OCI-LY1 (cell line): Measurements from ENCODE around the gene MPZL3.

Experiments used
- H2AFZ ChIP-seq: fragments of 200-600 bp; sonication (generic), shearing (Covaris generic); 2 replicates; pipeline ENCODE4 v1.6.0; 2014; ENCODE audit warnings: antibody characterized with exemption, mild to moderate bottlenecking, low read length
- H3F3A ChIP-seq: fragments of 200-600 bp; sonication (generic), shearing (Covaris generic); 2 replicates; pipeline ENCODE4 v1.6.0; 2014; ENCODE audit warnings: mild to moderate bottlenecking, antibody characterized with exemption, low read length, moderate library complexity; ENCODE audit not compliant: insufficient read depth
- H3K27ac ChIP-seq: fragments of 200-600 bp; sonication (generic); 2 replicates; pipeline ENCODE4 v1.5.1; 2014; ENCODE audit warnings: low read length, mixed run types, mild to moderate bottlenecking, low read depth; ENCODE audit not compliant: poor library complexity, severe bottlenecking
- H3K27me3 ChIP-seq: fragments of 200-600 bp; sonication (generic); 2 replicates; pipeline ENCODE4 v1.6.0; 2014; ENCODE audit warnings: antibody characterized with exemption, mild to moderate bottlenecking, low read length, moderate library complexity; ENCODE audit not compliant: insufficient read depth
- H3K36me3 ChIP-seq: fragments of 200-600 bp; sonication (generic); 2 replicates; pipeline ENCODE4 v1.6.1; 2014; ENCODE audit warnings: mild to moderate bottlenecking, antibody characterized with exemption, low read length, moderate library complexity, mixed read lengths; ENCODE audit not compliant: insufficient read depth
- H3K4me1 ChIP-seq: fragments of 200-600 bp; sonication (generic); 2 replicates; pipeline ENCODE4 v1.5.1; 2014; ENCODE audit warnings: mild to moderate bottlenecking, low read length, moderate library complexity; ENCODE audit not compliant: insufficient read depth, severe bottlenecking
- H3K4me2 ChIP-seq: fragments of 200-600 bp; sonication (generic), shearing (Covaris generic); 2 replicates; pipeline ENCODE4 v1.6.1; 2014; ENCODE audit warnings: low read length
- H3K4me3 ChIP-seq: fragments of 200-600 bp; sonication (generic); 2 replicates; pipeline ENCODE4 v1.5.1; 2014; ENCODE audit warnings: low read length, low read depth, mild to moderate bottlenecking, mixed read lengths; ENCODE audit not compliant: poor library complexity, severe bottlenecking
- H3K79me2 ChIP-seq: fragments of 200-600 bp; shearing (Covaris generic); 2 replicates; pipeline ENCODE4 v1.6.1; 2016; ENCODE audit warnings: mixed run types, low read length, mixed read lengths; ENCODE audit not compliant: insufficient read depth
- H3K9ac ChIP-seq: fragments of 200-600 bp; sonication (generic), shearing (Covaris generic); 2 replicates; pipeline ENCODE4 v1.6.1; 2014; ENCODE audit warnings: mild to moderate bottlenecking, low read length, mixed read lengths
- H3K9me2 ChIP-seq: fragments of 200-600 bp; sonication (generic), shearing (Covaris generic); 2 replicates; pipeline ENCODE4 v1.6.1; 2014; ENCODE audit warnings: low read depth, mild to moderate bottlenecking, low read length, mixed read lengths
- H3K9me3 ChIP-seq: fragments of 200-600 bp; shearing (Covaris generic); 2 replicates; pipeline ENCODE4 v1.6.1; 2014; ENCODE audit warnings: low read length, mixed read lengths
- H4K20me1 ChIP-seq: fragments of 200-600 bp; sonication (generic), shearing (Covaris generic); 2 replicates; pipeline ENCODE4 v1.6.0; 2016; ENCODE audit warnings: mild to moderate bottlenecking, low read length; ENCODE audit not compliant: insufficient read depth
- EZH2 ChIP-seq: fragments of 200-600 bp; sonication (generic), shearing (Covaris generic); IDR thresholded peaks from 2 replicates; pipeline ENCODE4 v1.8.0; 2017; ENCODE audit warnings: borderline replicate concordance, mixed run types, mild to moderate bottlenecking, antibody characterized with exemption, low read length, moderate library complexity, mixed read lengths
- TF ChIP-seq, protein P1 (sequence below): fragments of 200-600 bp; sonication (generic), shearing (Covaris generic); IDR thresholded peaks from 2 replicates; pipeline ENCODE4 v1.5.1; 2017; ENCODE audit warnings: mild to moderate bottlenecking, antibody characterized with exemption, low read length, moderate library complexity, mixed read lengths

MPZL3 gene

DNA sequence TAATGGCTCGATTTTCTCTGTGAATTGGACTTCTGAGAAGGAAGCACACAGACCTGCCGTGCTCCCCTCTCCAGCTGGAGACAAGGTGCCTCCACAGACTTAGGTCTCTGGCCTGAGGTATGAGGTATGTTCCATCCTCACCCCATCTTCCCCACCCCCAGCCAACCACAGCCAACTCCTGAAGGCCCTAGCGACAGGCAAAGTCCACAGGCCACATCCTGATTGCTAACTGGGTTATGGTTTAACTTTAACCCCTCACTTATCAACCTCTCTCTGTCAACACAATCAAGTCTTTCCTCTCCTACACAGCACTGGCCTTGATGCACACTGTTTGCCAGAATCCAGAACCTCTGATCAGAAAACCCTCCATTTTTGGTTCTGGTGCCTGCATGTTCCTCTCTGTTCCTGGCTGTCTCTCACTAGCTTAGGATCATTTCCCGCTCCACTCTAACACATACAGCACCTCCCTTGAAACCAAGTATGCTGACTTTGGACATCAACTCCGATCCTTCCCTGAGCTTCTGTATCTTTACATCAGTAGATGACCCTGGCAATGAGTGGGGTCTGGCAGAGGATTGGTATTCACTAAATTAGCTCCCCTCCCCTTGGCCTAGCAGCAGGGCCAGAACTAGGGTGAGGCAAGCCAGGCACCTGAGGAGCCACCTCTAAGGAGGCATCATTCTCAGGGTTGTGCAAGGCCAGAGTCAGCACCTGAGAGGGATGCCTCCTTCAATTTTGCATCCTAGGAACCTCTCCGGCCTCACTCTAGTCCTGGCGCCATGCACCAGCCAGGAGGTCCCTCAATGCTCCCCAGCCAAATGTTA, 49.4 kb downstream of the MPZL3 start:
- Histone ChIP-seq H3K27me3 (no peaks in the 10 kb centered on the region), H3K9me3 (no peaks in the 10 kb centered on the region), H3K4me1 (peaks cover 15% of the 10 kb centered on the region), H2AFZ (no peak overlapping the region), H3K4me2 (no peak overlapping the region), H3K79me2 (no peaks in the 10 kb centered on the region), H3K36me3 (no peaks in the 10 kb centered on the region; the same call in 1 of the 2 replicates), H3K9ac (no peak overlapping the region), H3K27ac (no peak overlapping the region), H3K9me2 (no peaks in the 10 kb centered on the region), H3F3A (no peaks in the 10 kb centered on the region), H3K4me3 (no peak overlapping the region), H4K20me1 (no peaks in the 10 kb centered on the region)
- TF ChIP-seq, protein P1, sequence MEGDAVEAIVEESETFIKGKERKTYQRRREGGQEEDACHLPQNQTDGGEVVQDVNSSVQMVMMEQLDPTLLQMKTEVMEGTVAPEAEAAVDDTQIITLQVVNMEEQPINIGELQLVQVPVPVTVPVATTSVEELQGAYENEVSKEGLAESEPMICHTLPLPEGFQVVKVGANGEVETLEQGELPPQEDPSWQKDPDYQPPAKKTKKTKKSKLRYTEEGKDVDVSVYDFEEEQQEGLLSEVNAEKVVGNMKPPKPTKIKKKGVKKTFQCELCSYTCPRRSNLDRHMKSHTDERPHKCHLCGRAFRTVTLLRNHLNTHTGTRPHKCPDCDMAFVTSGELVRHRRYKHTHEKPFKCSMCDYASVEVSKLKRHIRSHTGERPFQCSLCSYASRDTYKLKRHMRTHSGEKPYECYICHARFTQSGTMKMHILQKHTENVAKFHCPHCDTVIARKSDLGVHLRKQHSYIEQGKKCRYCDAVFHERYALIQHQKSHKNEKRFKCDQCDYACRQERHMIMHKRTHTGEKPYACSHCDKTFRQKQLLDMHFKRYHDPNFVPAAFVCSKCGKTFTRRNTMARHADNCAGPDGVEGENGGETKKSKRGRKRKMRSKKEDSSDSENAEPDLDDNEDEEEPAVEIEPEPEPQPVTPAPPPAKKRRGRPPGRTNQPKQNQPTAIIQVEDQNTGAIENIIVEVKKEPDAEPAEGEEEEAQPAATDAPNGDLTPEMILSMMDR = no peak
- no peak for TF ChIP-seq EZH2

DNA sequence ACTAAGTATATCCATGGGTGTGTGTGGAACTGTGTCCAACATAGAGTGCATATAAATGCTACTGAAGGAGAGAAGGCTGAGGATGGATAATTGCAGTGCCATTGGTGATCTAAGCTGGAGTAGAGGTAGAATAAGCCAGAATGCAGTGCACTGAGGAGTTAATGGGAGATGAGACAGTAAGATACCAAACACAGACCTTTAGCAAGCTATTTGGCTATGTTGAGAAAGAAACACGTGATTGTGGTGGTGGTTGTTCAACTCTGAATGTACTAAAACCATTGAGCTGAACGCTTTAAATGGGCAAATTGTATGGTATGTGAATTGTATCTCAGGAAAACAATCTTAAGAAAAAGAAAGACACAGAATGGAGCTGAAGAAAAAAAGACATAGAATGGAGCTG, 50.2 kb downstream of the MPZL3 start:
- Histone ChIP-seq H3F3A (no peaks in the 10 kb centered on the region), H4K20me1 (no peaks in the 10 kb centered on the region), H3K9me2 (no peaks in the 10 kb centered on the region), H3K4me1 (peaks cover 15% of the 10 kb centered on the region), H3K27ac (no peak overlapping the region), H3K9me3 (no peaks in the 10 kb centered on the region), H2AFZ (no peak overlapping the region), H3K9ac (no peak overlapping the region), H3K79me2 (no peaks in the 10 kb centered on the region), H3K27me3 (no peaks in the 10 kb centered on the region), H3K4me3 (no peak overlapping the region), H3K4me2 (no peak overlapping the region), H3K36me3 (no peaks in the 10 kb centered on the region; the same call in 1 of the 2 replicates)
- TF ChIP-seq, protein P1 = no peak
- no peak for TF ChIP-seq EZH2

DNA sequence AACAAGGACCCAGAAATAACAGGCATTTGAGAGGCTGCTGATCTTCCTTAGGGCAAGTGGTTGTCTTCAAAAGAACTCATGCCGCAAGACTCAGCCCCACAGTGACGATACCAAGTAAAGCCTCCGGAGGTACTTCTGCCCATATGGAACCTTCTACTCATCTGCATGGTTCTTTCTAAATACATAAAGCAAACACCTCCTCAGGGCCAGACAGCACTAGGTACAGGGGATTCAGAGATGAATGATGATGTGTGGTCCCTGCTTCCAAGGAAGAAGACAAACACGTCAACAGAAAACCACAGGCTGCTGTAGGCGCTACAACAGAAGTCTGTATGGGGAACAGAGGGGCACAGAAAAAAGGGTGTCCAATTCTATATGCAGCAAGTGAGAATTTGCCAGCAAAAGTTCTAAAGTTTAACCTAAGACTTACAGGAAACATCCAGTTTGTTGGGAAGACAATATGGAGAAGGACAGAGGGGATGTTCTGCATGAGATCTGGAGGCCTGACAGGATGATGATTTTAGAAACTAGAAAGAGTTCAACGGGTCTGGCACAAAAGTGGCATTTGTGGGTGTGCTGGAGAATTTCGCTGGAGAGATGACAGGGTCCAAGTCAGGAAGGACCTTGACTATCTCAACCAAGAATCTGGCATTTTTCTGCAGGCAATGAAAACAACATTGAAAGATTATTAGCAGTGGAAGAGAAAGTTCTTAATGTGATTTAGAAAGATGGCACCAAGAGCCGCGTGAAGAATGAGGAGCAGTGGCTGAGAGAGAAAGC, 51.1 kb downstream of the MPZL3 start:
- no peaks in the 10 kb centered on the region for H3F3A ChIP-seq
- no peaks in the 10 kb centered on the region for H3K9me2 ChIP-seq
- H3K27ac ChIP-seq = no peak overlapping the region
- no peaks in the 10 kb centered on the region for H3K79me2 ChIP-seq
- no peak overlapping the region for H3K4me3 ChIP-seq
- H3K4me2 ChIP-seq = no peak overlapping the region
- H4K20me1 ChIP-seq = no peaks in the 10 kb centered on the region
- no peaks in the 10 kb centered on the region for H3K27me3 ChIP-seq
- H3K9me3 ChIP-seq = no peaks in the 10 kb centered on the region
- TF ChIP-seq EZH2 = no peak
- TF ChIP-seq, protein P1 = no peak
- no peak overlapping the region for H3K9ac ChIP-seq
- no peak overlapping the region for H2AFZ ChIP-seq
- no peaks in the 10 kb centered on the region; the same call in 1 of the 2 replicates for H3K36me3 ChIP-seq
- H3K4me1 ChIP-seq = peaks cover 7% of the 10 kb centered on the region
